ENCODE data around the gene RHCE.
A peak's percentile ranks its signal among the peaks of the same experiment; 100 is the strongest.
"Not testable (repeated sequence)": the region's sequence is repeated elsewhere in the genome, so short reads cannot be mapped to it uniquely, and the experiment has no call there.

Gene RHCE

DNA sequence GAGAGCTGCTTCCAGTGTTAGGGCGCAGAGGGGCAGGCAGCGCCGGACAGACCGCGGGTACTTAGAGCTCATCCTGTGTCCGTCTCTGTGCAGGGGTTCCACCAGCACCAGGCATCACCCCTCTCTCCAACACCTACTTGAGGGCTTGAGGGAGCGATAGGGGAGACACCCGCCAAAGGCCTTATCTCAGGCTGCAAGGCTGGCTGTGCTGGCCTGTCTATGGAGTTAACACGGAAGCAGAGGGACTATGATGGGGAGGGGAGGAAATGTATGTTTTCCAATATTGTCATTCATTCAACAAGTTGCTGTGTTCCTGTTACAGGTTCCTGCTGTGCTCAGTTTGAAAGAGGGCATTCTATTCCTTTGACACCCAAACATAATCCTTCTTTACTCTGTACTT is at the start of gene RHCE:
RHCE (minus strand) TSS at position 111 of the 400 bp plus-strand sequence; CDS start at position 72, 39 bp downstream.
- H3K27ac Mint-ChIP-seq; H3K9me3 Mint-ChIP-seq; H3K4me3 Mint-ChIP-seq; H3K27me3 Mint-ChIP-seq (ENCODE audit: low read depth); DNase-seq (ENCODE audit: low spot score); H3K36me3 Mint-ChIP-seq (ENCODE audit: low read depth); H3K4me1 Mint-ChIP-seq (ENCODE audit: low read depth): not testable (repeated sequence)

DNA sequence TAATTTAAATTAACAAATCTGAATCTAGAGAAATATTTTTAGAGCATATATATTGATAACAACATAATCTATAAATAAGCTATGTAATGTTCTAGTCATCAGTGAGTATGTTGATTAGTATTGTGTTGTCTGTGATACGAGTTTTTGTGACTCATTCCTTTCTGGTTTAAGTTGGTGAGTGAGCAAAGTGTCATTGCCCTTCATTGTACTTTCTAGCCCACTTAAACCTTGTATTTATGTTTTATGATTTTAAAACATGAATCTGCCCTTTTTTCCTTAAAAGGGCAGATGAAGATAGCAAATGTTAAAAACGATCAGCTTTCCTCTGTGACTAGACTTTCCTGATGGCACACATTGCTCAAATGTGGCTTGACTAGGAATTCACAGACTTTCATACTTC is 48.6 kb upstream of the RHCE start:
- peaks cover 25% of the 10 kb centered on the region for H3K36me3 Mint-ChIP-seq (ENCODE audit: low read depth)
- H3K4me3 Mint-ChIP-seq, result no peak overlapping the region
- no peaks in the 10 kb centered on the region for H3K9me3 Mint-ChIP-seq
- no peak for DNase-seq (ENCODE audit: low spot score)
- no peak overlapping the region for H3K27ac Mint-ChIP-seq
- H3K4me1 Mint-ChIP-seq (ENCODE audit: low read depth), result peaks cover 39% of the 10 kb centered on the region
- H3K27me3 Mint-ChIP-seq (ENCODE audit: low read depth), result no peaks in the 10 kb centered on the region

DNA sequence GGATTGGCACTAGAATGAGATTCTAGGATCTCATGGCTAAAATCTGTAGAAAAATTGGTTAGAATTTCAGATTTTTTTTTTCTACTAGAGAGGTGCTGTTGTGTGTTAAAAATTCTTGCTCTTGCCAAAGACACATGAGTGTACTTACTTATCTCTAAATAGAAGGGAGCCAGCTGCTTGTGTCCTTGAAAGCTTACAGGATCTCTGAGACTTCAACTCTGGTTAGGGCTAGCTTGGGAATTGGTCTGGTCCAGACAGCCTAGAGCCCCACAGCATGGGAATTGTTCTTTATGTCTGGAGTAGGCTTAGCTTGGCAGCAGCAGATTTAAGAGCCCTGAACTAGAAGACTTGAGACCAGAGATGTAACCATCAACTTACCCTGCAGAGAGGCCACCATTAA is 47.4 kb upstream of the RHCE start:
- no peak for DNase-seq (ENCODE audit: low spot score)
- peaks cover 30% of the 10 kb centered on the region for H3K4me1 Mint-ChIP-seq (ENCODE audit: low read depth)
- H3K27ac Mint-ChIP-seq, result no peak overlapping the region
- H3K36me3 Mint-ChIP-seq (ENCODE audit: low read depth), result peaks cover 25% of the 10 kb centered on the region
- H3K27me3 Mint-ChIP-seq (ENCODE audit: low read depth), result no peaks in the 10 kb centered on the region
- peak overlapping the region; percentile 51 for H3K4me3 Mint-ChIP-seq
- H3K9me3 Mint-ChIP-seq, result no peaks in the 10 kb centered on the region

DNA sequence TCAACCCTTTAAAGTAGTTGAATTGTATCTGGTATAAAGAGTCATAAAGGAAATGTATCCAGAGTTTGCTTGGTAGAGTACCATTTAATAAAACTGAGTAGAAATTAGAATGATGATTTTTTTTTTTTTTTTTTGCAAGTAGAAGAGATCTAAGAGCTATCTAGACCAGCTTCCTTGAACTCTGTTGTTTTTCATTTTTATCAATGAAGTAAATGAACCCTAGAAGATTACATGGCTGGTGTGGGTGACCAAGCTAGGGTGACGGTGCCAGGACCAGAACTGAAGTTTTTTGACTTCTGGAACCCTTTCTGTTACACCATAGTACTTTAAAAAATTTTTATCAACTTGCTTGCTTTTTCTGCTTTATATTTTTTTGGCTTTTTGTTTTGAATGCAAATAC is 47.0 kb upstream of the RHCE start:
- peaks cover 28% of the 10 kb centered on the region for H3K4me1 Mint-ChIP-seq (ENCODE audit: low read depth)
- H3K4me3 Mint-ChIP-seq, result peak overlapping the region; percentile 51
- H3K27ac Mint-ChIP-seq, result peak overlapping the region; percentile 73

DNA sequence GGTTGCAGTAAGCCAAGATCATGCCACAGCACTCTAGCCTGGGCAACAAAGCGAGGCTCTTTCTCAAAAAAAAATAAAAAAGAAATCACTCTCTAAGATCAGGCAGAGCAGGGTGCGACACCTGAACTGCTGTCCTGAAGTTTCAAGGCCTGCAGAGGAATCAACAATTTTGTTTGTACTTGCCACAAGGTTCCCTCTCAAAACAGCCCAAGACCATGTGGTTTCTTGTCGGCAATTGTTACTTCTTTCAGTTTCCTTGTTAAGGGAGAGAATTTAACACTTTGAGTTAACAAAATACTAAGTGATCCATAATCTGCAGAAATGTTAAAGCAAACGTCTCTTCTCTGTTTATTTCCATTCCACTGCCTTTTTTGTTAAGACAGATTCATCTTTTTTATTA is 46.6 kb upstream of the RHCE start:
- peaks cover 29% of the 10 kb centered on the region for H3K36me3 Mint-ChIP-seq (ENCODE audit: low read depth)
- H3K4me3 Mint-ChIP-seq, result peak overlapping the region; percentile 51
- no peaks in the 10 kb centered on the region for H3K27me3 Mint-ChIP-seq (ENCODE audit: low read depth)
- peak; percentile 15 for DNase-seq (ENCODE audit: low spot score)
- H3K9me3 Mint-ChIP-seq, result no peaks in the 10 kb centered on the region
- H3K27ac Mint-ChIP-seq, result peak overlapping the region; percentile 73
- H3K4me1 Mint-ChIP-seq (ENCODE audit: low read depth), result peaks cover 24% of the 10 kb centered on the region

More for the DNA sequence above, 47.0 kb upstream of the RHCE start:
- Mint-ChIP-seq H3K27me3 (ENCODE audit: low read depth) (no peaks in the 10 kb centered on the region), H3K9me3 (no peaks in the 10 kb centered on the region), H3K36me3 (ENCODE audit: low read depth) (peaks cover 26% of the 10 kb centered on the region)
- no peak for DNase-seq (ENCODE audit: low spot score)

DNA sequence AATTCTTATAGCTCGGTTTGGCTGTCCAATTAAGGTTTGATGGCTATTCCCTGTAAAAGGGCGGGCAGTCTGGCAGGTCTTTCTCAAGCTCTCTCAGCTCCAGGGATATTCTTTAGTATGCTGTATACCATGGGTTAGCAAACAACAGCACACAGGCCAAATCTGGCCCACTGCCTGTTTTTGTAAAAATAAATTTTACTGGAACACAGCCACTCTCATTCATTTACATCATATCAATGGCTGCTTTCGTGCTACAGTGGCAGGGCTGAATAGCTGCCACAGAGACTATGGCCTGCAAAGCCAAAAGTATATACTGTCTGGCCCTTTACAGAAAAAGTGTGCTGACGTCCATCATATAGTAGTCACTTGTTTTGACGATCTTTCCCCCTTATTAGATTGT is 42.1 kb upstream of the RHCE start:
- no peak overlapping the region for H3K4me3 Mint-ChIP-seq
- peaks cover 18% of the 10 kb centered on the region for H3K4me1 Mint-ChIP-seq (ENCODE audit: low read depth)
- no peaks in the 10 kb centered on the region for H3K9me3 Mint-ChIP-seq
- DNase-seq (ENCODE audit: low spot score), result no peak
- H3K27ac Mint-ChIP-seq, result no peak overlapping the region
- H3K27me3 Mint-ChIP-seq (ENCODE audit: low read depth), result no peaks in the 10 kb centered on the region
- peaks cover 43% of the 10 kb centered on the region for H3K36me3 Mint-ChIP-seq (ENCODE audit: low read depth)

DNA sequence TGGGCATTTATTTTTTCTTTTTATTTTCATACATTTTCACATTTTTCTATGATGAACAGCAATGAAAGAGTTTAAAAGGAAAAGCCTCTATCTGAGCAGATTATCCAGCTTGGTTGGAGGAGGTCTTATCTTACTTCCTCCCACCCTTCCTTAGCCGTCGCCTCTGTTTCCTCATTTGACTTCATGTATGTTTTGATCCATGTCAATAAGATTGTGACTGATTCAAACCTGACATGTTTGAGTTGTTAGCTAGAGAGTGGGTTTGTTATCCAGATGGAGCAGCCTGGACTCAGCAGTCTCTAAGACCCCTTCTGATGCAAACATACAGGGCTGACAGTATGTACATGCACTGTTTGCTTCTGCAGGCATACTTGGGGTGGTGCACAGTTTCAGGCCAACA is 41.2 kb upstream of the RHCE start:
- Mint-ChIP-seq H3K27me3 (ENCODE audit: low read depth) (no peaks in the 10 kb centered on the region), H3K36me3 (ENCODE audit: low read depth) (peaks cover 44% of the 10 kb centered on the region), H3K9me3 (no peaks in the 10 kb centered on the region), H3K27ac (no peak overlapping the region), H3K4me1 (ENCODE audit: low read depth) (peaks cover 9% of the 10 kb centered on the region), H3K4me3 (no peak overlapping the region)
- no peak for DNase-seq (ENCODE audit: low spot score)

DNA sequence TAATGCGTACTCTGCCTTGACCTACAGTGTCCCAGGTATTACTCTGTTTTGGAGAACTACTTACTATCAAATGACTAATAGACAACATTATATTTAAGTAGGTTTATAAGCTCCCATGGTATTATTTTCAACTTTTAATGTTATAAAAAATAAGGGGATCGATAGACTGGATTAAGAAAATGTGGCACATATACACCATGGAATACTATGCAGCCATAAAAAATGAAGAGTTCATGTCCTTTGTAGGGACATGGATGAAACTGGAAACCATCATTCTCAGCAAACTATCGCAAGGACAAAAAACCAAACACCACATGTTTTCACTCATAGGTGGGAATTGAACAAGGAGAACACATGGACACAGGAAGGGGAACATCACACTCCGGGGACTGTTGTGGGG is 40.2 kb upstream of the RHCE start:
- not testable (repeated sequence) for DNase-seq (ENCODE audit: low spot score); H3K9me3 Mint-ChIP-seq; H3K4me1 Mint-ChIP-seq (ENCODE audit: low read depth); H3K4me3 Mint-ChIP-seq; H3K27ac Mint-ChIP-seq; H3K27me3 Mint-ChIP-seq (ENCODE audit: low read depth)
- H3K36me3 Mint-ChIP-seq (ENCODE audit: low read depth), result peaks cover 47% of the 10 kb centered on the region

DNA sequence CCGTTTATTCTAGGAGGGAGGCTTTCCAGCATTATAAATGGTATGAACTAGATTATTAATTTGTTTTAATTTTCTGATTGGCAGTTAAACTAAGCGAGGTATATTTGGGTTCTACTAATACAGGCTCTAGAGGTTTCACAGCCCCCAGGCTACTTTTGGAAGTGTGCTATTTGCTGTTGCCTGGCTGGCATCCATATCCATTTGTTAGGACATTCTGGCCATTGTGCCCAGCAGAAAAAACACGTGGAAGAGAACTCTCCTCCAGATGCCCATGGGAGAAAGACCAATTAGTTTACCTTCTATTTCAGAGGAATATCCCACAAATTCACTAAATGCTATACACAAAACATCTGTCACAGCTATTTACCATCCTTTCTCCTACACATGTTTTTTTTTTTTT is 39.4 kb upstream of the RHCE start:
- Mint-ChIP-seq H3K27me3 (ENCODE audit: low read depth) (no peaks in the 10 kb centered on the region), H3K36me3 (ENCODE audit: low read depth) (peaks cover 49% of the 10 kb centered on the region), H3K9me3 (no peaks in the 10 kb centered on the region), H3K4me3 (no peak overlapping the region), H3K4me1 (ENCODE audit: low read depth) (peaks cover 2% of the 10 kb centered on the region), H3K27ac (no peak overlapping the region)
- DNase-seq (ENCODE audit: low spot score), result no peak

DNA sequence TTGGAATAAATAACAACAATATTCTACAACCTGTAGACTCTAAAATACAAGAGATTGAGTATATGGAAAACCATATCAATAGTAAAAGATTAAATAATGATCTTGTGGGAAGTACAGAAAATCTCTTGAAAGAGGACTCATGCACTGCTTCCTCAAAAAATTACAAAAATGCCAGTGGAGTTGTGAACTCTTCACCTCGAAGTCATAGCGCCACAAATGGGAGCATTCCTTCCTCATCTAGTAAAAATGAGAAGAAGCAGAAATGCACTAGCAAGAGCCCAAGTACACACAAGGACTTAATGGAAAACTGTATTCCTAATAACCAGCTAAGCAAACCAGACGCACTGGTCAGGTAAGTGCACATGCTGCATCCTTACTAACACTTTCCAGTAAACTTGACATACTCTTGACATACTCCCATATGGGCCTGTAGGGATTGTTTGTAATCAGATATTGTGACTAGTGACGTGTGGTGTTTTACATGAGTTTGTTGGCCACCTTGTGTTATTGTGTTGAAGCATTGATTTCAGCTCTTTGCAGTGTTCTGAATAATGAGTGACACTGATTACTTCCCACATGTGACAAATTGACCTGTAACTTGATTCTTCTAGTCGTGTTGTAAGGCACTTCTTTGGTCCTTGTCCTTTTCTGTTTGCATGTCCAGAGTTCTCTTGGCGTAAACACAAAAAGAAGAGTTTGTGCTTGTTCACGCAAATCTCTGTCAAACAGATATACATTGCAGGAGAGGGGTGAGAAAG is 38.1 kb upstream of the RHCE start:
- Mint-ChIP-seq H3K9me3 (no peaks in the 10 kb centered on the region), H3K4me3 (no peak overlapping the region), H3K27ac (no peak overlapping the region), H3K4me1 (ENCODE audit: low read depth) (no peaks in the 10 kb centered on the region), H3K27me3 (ENCODE audit: low read depth) (no peaks in the 10 kb centered on the region), H3K36me3 (ENCODE audit: low read depth) (peaks cover 54% of the 10 kb centered on the region)
- DNase-seq (ENCODE audit: low spot score), result no peak

DNA sequence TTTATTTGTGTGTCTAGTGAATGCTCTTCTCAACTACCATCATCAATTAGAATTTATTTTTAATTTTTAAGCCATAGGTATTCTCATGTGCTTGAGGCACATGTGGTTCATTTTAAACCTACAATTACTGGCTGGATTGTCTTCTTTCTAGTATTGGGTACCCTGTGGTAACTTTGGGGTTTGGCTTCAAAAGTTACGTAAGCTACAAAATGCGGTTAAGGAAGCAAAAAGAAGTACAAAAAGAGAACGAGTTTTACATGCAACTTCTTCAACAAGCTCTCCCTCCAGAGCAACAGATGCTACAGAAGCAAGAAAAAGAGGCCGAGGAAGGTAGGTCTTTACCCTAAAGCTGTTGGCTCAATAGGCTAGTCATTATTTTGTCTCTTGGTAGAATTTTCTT is 35.9 kb upstream of the RHCE start:
- Mint-ChIP-seq H3K9me3 (no peaks in the 10 kb centered on the region), H3K27me3 (ENCODE audit: low read depth) (no peaks in the 10 kb centered on the region), H3K4me3 (no peak overlapping the region), H3K4me1 (ENCODE audit: low read depth) (no peaks in the 10 kb centered on the region), H3K36me3 (ENCODE audit: low read depth) (peaks cover 51% of the 10 kb centered on the region), H3K27ac (no peak overlapping the region)
- DNase-seq (ENCODE audit: low spot score), result no peak

DNA sequence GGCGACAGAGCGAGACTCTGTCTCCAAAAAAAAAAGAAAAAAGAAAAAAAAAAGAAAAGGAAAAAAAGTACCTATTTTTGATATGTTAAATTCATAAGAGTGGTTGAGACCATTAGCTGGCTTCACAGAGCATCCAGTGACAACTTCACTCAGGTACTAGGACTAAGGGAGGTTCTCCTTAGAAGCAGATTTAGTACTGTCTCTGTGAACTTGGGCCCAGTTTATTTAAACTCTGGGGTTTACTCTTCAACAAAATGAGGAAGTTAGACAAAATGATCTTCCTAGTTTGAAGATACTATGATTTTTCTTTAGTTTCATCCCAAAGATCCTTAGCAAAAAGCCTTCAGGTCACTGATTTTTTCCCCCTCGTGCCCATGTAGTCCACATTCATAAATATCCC is 31.3 kb upstream of the RHCE start:
- no peak overlapping the region for H3K4me3 Mint-ChIP-seq
- H3K9me3 Mint-ChIP-seq, result no peaks in the 10 kb centered on the region
- no peaks in the 10 kb centered on the region for H3K27me3 Mint-ChIP-seq (ENCODE audit: low read depth)
- DNase-seq (ENCODE audit: low spot score), result no peak
- H3K4me1 Mint-ChIP-seq (ENCODE audit: low read depth), result peaks cover 14% of the 10 kb centered on the region
- H3K27ac Mint-ChIP-seq, result no peak overlapping the region
- peaks cover 36% of the 10 kb centered on the region for H3K36me3 Mint-ChIP-seq (ENCODE audit: low read depth)

DNA sequence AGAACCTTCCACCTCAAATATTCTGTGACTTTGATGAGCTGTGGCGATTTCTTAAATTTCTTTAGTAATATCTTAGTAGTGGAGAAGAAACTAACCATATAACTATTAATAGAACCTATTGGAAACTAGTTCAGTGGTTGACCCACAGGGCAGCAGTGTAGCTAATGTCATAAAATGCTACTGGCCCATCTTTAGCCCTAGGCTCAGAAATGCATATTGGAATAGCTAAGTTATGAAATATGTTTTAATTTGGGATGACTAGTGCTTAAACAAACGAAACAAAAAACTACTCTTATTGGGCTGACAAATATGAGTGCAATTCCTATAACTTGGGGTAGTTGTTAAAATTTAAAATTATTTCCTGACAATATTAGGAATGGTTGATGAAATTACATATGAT is 30.3 kb upstream of the RHCE start:
- no peak for DNase-seq (ENCODE audit: low spot score)
- H3K4me3 Mint-ChIP-seq, result no peak overlapping the region
- H3K4me1 Mint-ChIP-seq (ENCODE audit: low read depth), result peaks cover 20% of the 10 kb centered on the region
- peaks cover 33% of the 10 kb centered on the region for H3K36me3 Mint-ChIP-seq (ENCODE audit: low read depth)
- no peaks in the 10 kb centered on the region for H3K9me3 Mint-ChIP-seq
- no peak overlapping the region for H3K27ac Mint-ChIP-seq
- no peaks in the 10 kb centered on the region for H3K27me3 Mint-ChIP-seq (ENCODE audit: low read depth)

DNA sequence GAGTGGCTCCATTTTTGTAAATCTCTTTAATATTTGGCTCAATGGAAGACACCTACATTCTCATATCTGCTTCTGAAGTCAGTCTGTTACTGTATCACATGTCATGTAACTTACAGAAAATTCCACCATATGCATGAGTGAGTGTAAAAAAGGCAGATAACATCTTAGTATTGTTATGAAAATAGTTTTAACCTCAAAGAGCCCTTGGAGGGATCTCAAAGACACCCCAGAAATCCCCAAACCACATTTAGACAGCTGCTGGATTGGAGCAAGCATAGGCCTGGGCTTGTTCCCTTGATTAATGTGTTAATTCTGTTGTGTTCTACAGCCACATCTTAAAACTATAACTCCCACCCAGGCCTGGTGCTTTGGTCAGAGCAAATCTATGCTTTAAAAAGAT is 26.9 kb upstream of the RHCE start:
- Mint-ChIP-seq H3K27ac (peak overlapping the region; percentile 71), H3K36me3 (ENCODE audit: low read depth) (peaks cover 29% of the 10 kb centered on the region), H3K4me3 (no peak overlapping the region), H3K9me3 (no peaks in the 10 kb centered on the region), H3K27me3 (ENCODE audit: low read depth) (no peaks in the 10 kb centered on the region), H3K4me1 (ENCODE audit: low read depth) (peaks cover 27% of the 10 kb centered on the region)
- peak; percentile 52 for DNase-seq (ENCODE audit: low spot score)

DNA sequence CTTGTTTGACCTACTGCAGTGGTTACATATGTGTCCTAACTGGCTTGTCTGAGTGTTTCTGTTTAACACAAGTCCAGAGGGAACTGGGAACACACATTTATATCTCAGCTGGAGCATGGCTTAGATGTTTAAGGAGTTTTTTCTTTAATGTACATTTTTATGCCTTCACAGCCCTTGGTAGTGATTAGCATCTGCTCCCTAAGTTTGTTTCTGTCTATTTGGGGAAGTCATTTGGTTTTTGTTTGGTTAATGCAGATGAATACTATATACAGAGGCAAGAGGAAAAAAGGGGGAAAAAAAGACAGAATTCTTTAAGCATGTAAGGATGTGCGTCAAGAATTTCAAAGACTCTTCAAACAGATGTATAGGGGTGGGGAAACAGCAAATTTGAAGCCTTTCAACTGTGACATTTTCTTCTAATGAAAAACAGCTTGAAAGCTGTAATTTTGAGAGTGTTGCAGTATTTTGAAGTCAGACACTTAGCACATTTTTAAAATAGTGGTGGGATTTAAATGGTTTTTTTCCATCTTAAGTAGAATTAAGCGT is 25.4 kb upstream of the RHCE start:
- Mint-ChIP-seq H3K36me3 (ENCODE audit: low read depth) (peaks cover 24% of the 10 kb centered on the region), H3K27me3 (ENCODE audit: low read depth) (no peaks in the 10 kb centered on the region), H3K27ac (no peak overlapping the region), H3K4me1 (ENCODE audit: low read depth) (peaks cover 27% of the 10 kb centered on the region), H3K4me3 (peak overlapping the region; percentile 28), H3K9me3 (no peaks in the 10 kb centered on the region)
- DNase-seq (ENCODE audit: low spot score), result no peak
